HG02870 (cell line): ENCODE measurements around the gene ANKRD13A.
"Not testable (repeated sequence)": the region's sequence is repeated elsewhere in the genome, so short reads cannot be mapped to it uniquely, and the experiment has no call there.

ENCODE experiments used
- ATAC-seq: cut with Tn5 transposase; IDR thresholded peaks from one replicate; pipeline ENCODE4 v1.9.1; 2021; ENCODE audit warnings: mild to moderate bottlenecking, moderate library complexity; ENCODE audit not compliant: unreplicated experiment

The ANKRD13A gene

GRCh38 chr12:110077800-110078199, 78.6 kb downstream of the ANKRD13A start:
- no peak for ATAC-seq

GRCh38 chr12:110079477-110080400, 80.5 kb downstream of the ANKRD13A start:
- ATAC-seq: peak; percentile 88

DNA sequence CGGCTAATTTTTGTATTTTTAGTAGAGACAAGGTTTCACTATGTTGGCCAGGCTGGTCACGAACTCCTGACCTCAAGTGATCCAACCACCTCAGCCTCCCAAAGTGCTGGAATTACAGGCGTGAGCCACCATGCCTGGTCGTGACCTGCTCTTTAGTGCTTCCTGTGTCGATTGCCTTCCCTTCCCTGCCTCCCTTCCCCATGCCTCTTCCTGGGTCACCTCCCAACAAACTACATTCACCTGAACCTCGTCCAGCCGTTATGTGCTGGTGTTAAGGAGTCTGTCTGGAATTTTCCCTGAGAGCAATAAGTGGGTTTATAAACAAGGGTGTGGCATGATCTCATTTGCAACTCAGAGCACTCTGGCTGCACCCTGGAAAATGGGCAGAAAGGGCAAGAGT, 81.2 kb downstream of the ANKRD13A start:
- no peak for ATAC-seq

GRCh38 chr12:110084314-110085015, 85.2 kb downstream of the ANKRD13A start:
- no peak for ATAC-seq

DNA sequence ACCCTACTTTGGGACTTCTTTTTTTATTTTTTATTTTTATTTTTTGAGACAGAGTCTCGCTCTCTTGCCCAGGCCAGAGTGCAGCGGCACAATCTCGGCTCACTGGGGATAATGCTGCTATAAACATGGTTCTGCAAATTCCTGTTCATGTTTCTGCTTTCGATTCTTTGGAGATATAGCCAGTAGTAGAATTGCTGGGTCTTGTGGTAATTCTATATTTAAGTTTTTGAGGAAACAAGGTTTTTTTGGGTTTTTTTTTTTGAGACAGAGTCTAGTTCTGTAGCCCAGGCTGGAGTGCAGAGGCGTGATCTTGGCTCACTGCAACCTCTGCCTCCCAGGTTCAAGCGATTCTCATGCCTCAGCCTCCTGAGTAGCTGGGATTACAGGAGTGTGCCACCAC, 89.0 kb downstream of the ANKRD13A start:
- not testable (repeated sequence) for ATAC-seq

- no peak for ATAC-seq
Observed at GRCh38 chr12:110088936-110089335, 89.7 kb downstream of the ANKRD13A start.
